Astrocyte (in vitro differentiated cells and primary cell): ENCODE results near the gene CEACAM1.

Experiments
- EZH2 ChIP-seq: IDR thresholded peaks from 2 replicates; pipeline ENCODE4 v1.6.1; 2012; ENCODE audit warnings: mild to moderate bottlenecking, low read length, inconsistent platforms; ENCODE audit not compliant: insufficient read depth
- TF ChIP-seq, protein P1 (sequence below): IDR thresholded peaks from 2 replicates; pipeline ENCODE4 v1.5.1; 2011; ENCODE audit warnings: low read depth, mild to moderate bottlenecking, inconsistent platforms, low read length, moderate library complexity; ENCODE audit not compliant: insufficient read depth

DNA sequence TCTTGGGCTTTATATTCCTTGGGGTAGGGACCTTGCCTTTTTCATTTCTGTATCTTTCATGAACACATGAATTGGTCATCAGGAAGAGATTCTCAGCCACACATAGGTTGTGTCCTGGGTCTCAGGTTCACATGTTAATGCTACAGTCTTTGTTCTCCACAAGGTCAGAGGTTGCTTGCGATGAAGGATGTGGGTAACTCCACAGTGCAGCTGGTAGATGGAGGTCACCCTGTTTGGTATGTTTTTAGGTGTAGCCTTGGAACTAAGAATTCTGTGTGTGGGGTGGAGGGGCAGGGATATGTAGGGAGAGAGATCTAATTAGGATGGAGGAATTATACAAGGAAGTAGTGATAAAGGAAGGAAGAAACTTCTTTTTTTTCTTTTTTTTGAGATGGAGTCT, 23.2 kb downstream of the CEACAM1 start:
- TF ChIP-seq, protein P1, sequence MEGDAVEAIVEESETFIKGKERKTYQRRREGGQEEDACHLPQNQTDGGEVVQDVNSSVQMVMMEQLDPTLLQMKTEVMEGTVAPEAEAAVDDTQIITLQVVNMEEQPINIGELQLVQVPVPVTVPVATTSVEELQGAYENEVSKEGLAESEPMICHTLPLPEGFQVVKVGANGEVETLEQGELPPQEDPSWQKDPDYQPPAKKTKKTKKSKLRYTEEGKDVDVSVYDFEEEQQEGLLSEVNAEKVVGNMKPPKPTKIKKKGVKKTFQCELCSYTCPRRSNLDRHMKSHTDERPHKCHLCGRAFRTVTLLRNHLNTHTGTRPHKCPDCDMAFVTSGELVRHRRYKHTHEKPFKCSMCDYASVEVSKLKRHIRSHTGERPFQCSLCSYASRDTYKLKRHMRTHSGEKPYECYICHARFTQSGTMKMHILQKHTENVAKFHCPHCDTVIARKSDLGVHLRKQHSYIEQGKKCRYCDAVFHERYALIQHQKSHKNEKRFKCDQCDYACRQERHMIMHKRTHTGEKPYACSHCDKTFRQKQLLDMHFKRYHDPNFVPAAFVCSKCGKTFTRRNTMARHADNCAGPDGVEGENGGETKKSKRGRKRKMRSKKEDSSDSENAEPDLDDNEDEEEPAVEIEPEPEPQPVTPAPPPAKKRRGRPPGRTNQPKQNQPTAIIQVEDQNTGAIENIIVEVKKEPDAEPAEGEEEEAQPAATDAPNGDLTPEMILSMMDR = no peak
- TF ChIP-seq EZH2 = no peak
